SK-N-SH treated with all-trans-retinoic acid at 6 μM for 48 hours (cell line): Measurements from ENCODE around the gene NSRP1.

Source experiments
- ATAC-seq: fragments of 200-7000 bp; cut with Tn5 transposase; 3 replicates; pipeline ENCODE4 v1.9.1; 2020; ENCODE audit warnings: mild to moderate bottlenecking, moderate library complexity
- ARNTL ChIP-seq: fragments of 450-650 bp; formaldehyde crosslinking; IDR thresholded peaks from 2 replicates; pipeline ENCODE4 v1.5.0; 2020; ENCODE audit warnings: low read depth, mild to moderate bottlenecking, moderate library complexity, borderline replicate concordance
- BACH2 ChIP-seq: fragments of 250-450 bp; sonication (Bioruptor Pico); IDR thresholded peaks from 2 replicates; pipeline ENCODE4 v1.9.0; 2021; ENCODE audit warnings: mild to moderate bottlenecking, borderline replicate concordance
- CSDC2 ChIP-seq: fragments of 250-450 bp; sonication (Bioruptor Pico); IDR thresholded peaks from 2 replicates; pipeline ENCODE4 v1.5.0; 2020; ENCODE audit warnings: mild to moderate bottlenecking, moderate library complexity
- ESRRG ChIP-seq: fragments of 250-450 bp; sonication (Bioruptor Pico); IDR thresholded peaks from 2 replicates; pipeline ENCODE4 v1.6.1; 2021; ENCODE audit warnings: mild to moderate bottlenecking
- GLIS3 ChIP-seq: fragments of 250-450 bp; sonication (Bioruptor Pico); IDR thresholded peaks from 2 replicates; pipeline ENCODE4 v1.5.0; 2020; ENCODE audit warnings: mild to moderate bottlenecking, moderate library complexity
- ISL1 ChIP-seq: fragments of 250-450 bp; sonication (Bioruptor Pico); IDR thresholded peaks from 2 replicates; pipeline ENCODE4 v2.1.2; 2022; ENCODE audit warnings: mild to moderate bottlenecking, moderate library complexity
- OSR1 ChIP-seq: fragments of 250-450 bp; sonication (Bioruptor Pico); IDR thresholded peaks from 2 replicates; pipeline ENCODE4 v1.8.0; 2022; ENCODE audit warnings: moderate library complexity, mild to moderate bottlenecking, inconsistent platforms
- PPARA ChIP-seq: fragments of 250-450 bp; sonication (Bioruptor Pico); IDR thresholded peaks from 2 replicates; pipeline ENCODE4 v1.5.0; 2020; ENCODE audit warnings: mild to moderate bottlenecking, borderline replicate concordance
- RARB ChIP-seq: fragments of 250-450 bp; sonication (Bioruptor Pico); IDR thresholded peaks from 2 replicates; pipeline ENCODE4 v1.8.0; 2021; ENCODE audit warnings: mild to moderate bottlenecking, moderate library complexity
- TCF4 ChIP-seq: fragments of 250-450 bp; sonication (Bioruptor Pico); IDR thresholded peaks from 2 replicates; pipeline ENCODE4 v1.8.0; 2021; ENCODE audit warnings: mild to moderate bottlenecking, moderate library complexity, borderline replicate concordance
- TOX ChIP-seq: fragments of 250-450 bp; sonication (Bioruptor Pico); IDR thresholded peaks from 2 replicates; pipeline ENCODE4 v1.8.0; 2021; ENCODE audit warnings: mild to moderate bottlenecking, moderate library complexity, borderline replicate concordance
- ZC3H10 ChIP-seq: fragments of 250-450 bp; sonication (Bioruptor Pico); IDR thresholded peaks from 2 replicates; pipeline ENCODE4 v1.5.1; 2021; ENCODE audit warnings: mild to moderate bottlenecking, moderate library complexity
- ZFP3 ChIP-seq: fragments of 250-450 bp; sonication (Bioruptor Pico); IDR thresholded peaks from 2 replicates; pipeline ENCODE4 v1.5.0; 2020; ENCODE audit warnings: mild to moderate bottlenecking, moderate library complexity
- ZFP30 ChIP-seq: fragments of 450-650 bp; formaldehyde crosslinking; IDR thresholded peaks from 2 replicates; pipeline ENCODE4 v1.5.0; 2022; ENCODE audit warnings: mild to moderate bottlenecking, moderate library complexity
- ZNF565 ChIP-seq: fragments of 450-650 bp; formaldehyde crosslinking; conservative IDR thresholded peaks from 2 replicates; pipeline ENCODE4 v1.5.0; 2020; ENCODE audit warnings: low read depth, mild to moderate bottlenecking, moderate library complexity
- ZNF70 ChIP-seq: fragments of 450-650 bp; formaldehyde crosslinking; IDR thresholded peaks from 2 replicates; pipeline ENCODE4 v1.5.0; 2020; ENCODE audit warnings: mild to moderate bottlenecking, moderate library complexity
- ZNF8 ChIP-seq: fragments of 450-650 bp; formaldehyde crosslinking; IDR thresholded peaks from 2 replicates; pipeline ENCODE4 v1.5.0; 2020; ENCODE audit warnings: mild to moderate bottlenecking, moderate library complexity
- TF ChIP-seq, protein P1 (sequence below): fragments of 250-450 bp; sonication (Bioruptor Pico); IDR thresholded peaks from 2 replicates; pipeline ENCODE4 v1.5.0; 2020; ENCODE audit warnings: mild to moderate bottlenecking, moderate library complexity
- TF ChIP-seq, protein P2 (sequence below): fragments of 250-450 bp; sonication (Bioruptor Pico); IDR thresholded peaks from 2 replicates; pipeline ENCODE4 v1.5.1; 2020; ENCODE audit warnings: low read depth, mild to moderate bottlenecking, moderate library complexity
- TF ChIP-seq, protein P3 (sequence below): fragments of 250-450 bp; sonication (Bioruptor Pico); IDR thresholded peaks from 2 replicates; pipeline ENCODE4 v1.8.0; 2021; ENCODE audit warnings: low read depth, mild to moderate bottlenecking, moderate library complexity, borderline replicate concordance
- TF ChIP-seq, protein P4 (sequence below): fragments of 250-450 bp; sonication (Bioruptor Pico); IDR thresholded peaks from 2 replicates; pipeline ENCODE4 v1.5.1; 2021; ENCODE audit warnings: mild to moderate bottlenecking, moderate library complexity
- TF ChIP-seq, protein P5 (sequence below): fragments of 250-450 bp; sonication (Bioruptor Pico); IDR thresholded peaks from 2 replicates; pipeline ENCODE4 v1.8.0; 2020; ENCODE audit warnings: mild to moderate bottlenecking, moderate library complexity, borderline replicate concordance

NSRP1 gene

DNA sequence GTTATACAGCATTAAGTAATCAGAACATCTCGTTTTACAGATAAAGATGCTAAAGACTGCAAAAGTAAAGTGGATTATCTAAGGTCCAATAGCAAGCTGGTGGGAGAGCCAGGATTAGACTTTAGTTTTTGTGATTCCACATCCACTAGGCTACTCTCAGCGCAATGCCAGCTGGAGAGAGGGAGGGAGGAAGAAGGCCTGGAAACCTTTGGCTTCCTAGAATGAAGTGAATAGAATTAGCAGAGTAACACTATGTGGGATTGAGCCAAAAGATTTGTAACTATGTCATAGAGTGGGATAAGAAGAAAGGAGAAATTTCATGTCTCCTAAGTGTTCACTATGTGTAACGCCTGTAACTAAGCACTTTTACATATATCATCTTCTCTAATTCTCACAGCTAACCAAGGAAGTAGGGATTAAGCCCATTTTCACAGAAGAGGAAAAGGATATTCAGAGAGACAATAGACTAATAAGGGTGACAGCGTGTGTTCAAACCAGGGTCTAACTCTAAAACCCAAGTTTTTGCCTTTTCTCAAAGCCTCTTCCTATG lies 25.4 kb upstream of the NSRP1 start:
- no peak for ATAC-seq
- TF ChIP-seq ZC3H10 (CRISPR knock-in tag): no peak
- TF ChIP-seq, protein P1, sequence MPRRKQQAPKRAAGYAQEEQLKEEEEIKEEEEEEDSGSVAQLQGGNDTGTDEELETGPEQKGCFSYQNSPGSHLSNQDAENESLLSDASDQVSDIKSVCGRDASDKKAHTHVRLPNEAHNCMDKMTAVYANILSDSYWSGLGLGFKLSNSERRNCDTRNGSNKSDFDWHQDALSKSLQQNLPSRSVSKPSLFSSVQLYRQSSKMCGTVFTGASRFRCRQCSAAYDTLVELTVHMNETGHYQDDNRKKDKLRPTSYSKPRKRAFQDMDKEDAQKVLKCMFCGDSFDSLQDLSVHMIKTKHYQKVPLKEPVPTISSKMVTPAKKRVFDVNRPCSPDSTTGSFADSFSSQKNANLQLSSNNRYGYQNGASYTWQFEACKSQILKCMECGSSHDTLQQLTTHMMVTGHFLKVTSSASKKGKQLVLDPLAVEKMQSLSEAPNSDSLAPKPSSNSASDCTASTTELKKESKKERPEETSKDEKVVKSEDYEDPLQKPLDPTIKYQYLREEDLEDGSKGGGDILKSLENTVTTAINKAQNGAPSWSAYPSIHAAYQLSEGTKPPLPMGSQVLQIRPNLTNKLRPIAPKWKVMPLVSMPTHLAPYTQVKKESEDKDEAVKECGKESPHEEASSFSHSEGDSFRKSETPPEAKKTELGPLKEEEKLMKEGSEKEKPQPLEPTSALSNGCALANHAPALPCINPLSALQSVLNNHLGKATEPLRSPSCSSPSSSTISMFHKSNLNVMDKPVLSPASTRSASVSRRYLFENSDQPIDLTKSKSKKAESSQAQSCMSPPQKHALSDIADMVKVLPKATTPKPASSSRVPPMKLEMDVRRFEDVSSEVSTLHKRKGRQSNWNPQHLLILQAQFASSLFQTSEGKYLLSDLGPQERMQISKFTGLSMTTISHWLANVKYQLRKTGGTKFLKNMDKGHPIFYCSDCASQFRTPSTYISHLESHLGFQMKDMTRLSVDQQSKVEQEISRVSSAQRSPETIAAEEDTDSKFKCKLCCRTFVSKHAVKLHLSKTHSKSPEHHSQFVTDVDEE (CRISPR knock-in tag): no peak
- no peak for TF ChIP-seq BACH2 (CRISPR knock-in tag)
- TF ChIP-seq TCF4 (CRISPR knock-in tag): no peak
- TF ChIP-seq CSDC2: no peak
- TF ChIP-seq TOX (CRISPR knock-in tag): no peak
- TF ChIP-seq ZNF70: no peak
- no peak for TF ChIP-seq ESRRG
- TF ChIP-seq, protein P2, sequence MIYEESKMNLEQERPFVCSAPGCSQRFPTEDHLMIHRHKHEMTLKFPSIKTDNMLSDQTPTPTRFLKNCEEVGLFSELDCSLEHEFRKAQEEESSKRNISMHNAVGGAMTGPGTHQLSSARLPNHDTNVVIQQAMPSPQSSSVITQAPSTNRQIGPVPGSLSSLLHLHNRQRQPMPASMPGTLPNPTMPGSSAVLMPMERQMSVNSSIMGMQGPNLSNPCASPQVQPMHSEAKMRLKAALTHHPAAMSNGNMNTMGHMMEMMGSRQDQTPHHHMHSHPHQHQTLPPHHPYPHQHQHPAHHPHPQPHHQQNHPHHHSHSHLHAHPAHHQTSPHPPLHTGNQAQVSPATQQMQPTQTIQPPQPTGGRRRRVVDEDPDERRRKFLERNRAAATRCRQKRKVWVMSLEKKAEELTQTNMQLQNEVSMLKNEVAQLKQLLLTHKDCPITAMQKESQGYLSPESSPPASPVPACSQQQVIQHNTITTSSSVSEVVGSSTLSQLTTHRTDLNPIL: no peak
- no peak for TF ChIP-seq ZFP30 (CRISPR knock-in tag)
- no peak for TF ChIP-seq RARB (CRISPR knock-in tag)
- TF ChIP-seq, protein P3, sequence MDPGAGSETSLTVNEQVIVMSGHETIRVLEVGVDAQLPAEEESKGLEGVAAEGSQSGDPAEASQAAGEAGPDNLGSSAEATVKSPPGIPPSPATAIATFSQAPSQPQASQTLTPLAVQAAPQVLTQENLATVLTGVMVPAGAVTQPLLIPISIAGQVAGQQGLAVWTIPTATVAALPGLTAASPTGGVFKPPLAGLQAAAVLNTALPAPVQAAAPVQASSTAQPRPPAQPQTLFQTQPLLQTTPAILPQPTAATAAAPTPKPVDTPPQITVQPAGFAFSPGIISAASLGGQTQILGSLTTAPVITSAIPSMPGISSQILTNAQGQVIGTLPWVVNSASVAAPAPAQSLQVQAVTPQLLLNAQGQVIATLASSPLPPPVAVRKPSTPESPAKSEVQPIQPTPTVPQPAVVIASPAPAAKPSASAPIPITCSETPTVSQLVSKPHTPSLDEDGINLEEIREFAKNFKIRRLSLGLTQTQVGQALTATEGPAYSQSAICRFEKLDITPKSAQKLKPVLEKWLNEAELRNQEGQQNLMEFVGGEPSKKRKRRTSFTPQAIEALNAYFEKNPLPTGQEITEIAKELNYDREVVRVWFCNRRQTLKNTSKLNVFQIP (CRISPR knock-in tag): no peak
- TF ChIP-seq PPARA (CRISPR knock-in tag): no peak
- TF ChIP-seq ZFP3: no peak
- no peak for TF ChIP-seq OSR1
- no peak for TF ChIP-seq ZNF8 (CRISPR knock-in tag)
- TF ChIP-seq GLIS3: no peak
- TF ChIP-seq, protein P4, sequence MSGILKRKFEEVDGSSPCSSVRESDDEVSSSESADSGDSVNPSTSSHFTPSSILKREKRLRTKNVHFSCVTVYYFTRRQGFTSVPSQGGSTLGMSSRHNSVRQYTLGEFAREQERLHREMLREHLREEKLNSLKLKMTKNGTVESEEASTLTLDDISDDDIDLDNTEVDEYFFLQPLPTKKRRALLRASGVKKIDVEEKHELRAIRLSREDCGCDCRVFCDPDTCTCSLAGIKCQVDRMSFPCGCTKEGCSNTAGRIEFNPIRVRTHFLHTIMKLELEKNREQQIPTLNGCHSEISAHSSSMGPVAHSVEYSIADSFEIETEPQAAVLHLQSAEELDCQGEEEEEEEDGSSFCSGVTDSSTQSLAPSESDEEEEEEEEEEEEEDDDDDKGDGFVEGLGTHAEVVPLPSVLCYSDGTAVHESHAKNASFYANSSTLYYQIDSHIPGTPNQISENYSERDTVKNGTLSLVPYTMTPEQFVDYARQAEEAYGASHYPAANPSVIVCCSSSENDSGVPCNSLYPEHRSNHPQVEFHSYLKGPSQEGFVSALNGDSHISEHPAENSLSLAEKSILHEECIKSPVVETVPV (CRISPR knock-in tag): no peak
- no peak for TF ChIP-seq ARNTL (CRISPR knock-in tag)
- TF ChIP-seq ISL1 (CRISPR knock-in tag): no peak

DNA sequence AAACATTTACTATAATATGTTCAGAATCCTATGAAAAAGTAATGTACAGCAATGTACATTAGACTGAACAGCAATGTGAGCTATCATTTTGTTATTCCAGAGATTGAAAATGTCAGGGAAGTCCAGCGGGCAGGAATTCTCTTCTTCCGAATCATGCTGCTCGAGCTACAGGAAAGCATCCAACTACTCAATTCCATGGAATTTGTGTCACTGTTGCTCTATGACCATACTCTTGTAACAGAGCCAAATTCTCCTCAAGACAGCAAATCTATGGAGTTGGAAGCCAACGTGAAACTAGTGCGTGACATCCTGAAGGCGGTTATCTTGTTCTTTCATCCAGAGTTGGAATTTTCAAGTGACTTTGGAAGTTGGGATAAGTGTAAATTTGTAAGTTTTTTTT lies 24.8 kb upstream of the NSRP1 start:
- TF ChIP-seq ISL1 (CRISPR knock-in tag) (0 out of 2 replicates have a peak, but pooled peaks have one; percentile 17), RARB (CRISPR knock-in tag) (no peak)
- peak; percentile 31; the same call in 2 of the 3 replicates for ATAC-seq

DNA sequence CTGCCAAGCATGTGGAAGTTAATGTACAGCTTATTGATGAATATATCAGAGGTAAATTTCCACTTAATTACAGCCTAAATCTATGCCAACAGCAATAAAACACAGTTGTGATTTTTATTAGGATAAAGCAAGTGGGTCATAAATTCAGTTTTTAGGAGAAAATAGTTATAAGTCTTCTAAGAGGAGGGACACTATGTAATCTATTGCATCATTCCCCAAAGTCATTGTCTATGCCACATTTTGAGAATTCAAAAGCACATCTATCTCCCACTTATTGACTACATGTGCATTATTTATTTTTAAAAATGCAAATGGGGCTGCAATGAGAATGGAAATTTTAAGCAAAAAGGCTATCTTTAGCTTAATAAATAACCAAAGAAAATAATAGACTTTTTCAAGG lies 23.7 kb upstream of the NSRP1 start:
- ATAC-seq: no peak
- TF ChIP-seq ARNTL (CRISPR knock-in tag) (no peak), RARB (CRISPR knock-in tag) (no peak), OSR1 (no peak), ZFP3 (no peak), BACH2 (CRISPR knock-in tag) (no peak), ZC3H10 (CRISPR knock-in tag) (no peak), PPARA (CRISPR knock-in tag) (no peak), TOX (CRISPR knock-in tag) (no peak), ZNF565 (CRISPR knock-in tag) (no peak), ZNF70 (no peak), ESRRG (no peak)
- TF ChIP-seq, protein P5, sequence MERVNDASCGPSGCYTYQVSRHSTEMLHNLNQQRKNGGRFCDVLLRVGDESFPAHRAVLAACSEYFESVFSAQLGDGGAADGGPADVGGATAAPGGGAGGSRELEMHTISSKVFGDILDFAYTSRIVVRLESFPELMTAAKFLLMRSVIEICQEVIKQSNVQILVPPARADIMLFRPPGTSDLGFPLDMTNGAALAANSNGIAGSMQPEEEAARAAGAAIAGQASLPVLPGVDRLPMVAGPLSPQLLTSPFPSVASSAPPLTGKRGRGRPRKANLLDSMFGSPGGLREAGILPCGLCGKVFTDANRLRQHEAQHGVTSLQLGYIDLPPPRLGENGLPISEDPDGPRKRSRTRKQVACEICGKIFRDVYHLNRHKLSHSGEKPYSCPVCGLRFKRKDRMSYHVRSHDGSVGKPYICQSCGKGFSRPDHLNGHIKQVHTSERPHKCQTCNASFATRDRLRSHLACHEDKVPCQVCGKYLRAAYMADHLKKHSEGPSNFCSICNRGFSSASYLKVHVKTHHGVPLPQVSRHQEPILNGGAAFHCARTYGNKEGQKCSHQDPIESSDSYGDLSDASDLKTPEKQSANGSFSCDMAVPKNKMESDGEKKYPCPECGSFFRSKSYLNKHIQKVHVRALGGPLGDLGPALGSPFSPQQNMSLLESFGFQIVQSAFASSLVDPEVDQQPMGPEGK (CRISPR knock-in tag): no peak
- TF ChIP-seq, protein P1 (CRISPR knock-in tag): no peak
- TF ChIP-seq, protein P2: no peak
- TF ChIP-seq, protein P3 (CRISPR knock-in tag): no peak
